HL-60 (cell line): ENCODE data around the gene COX18.

Experiments
- DNase-seq, 2 experiments: peaks; one replicate each; pipeline ENCODE4 v3.0.0-alpha.2; 2010 to 2020; ENCODE audit warnings: low read depth in 1 of 2, low spot score in 1 of 2
- H3K27ac ChIP-seq: fragments of 250-450 bp; sonication (Bioruptor Pico); replicated peaks from 2 replicates; pipeline ENCODE4 v1.5.1; 2020; ENCODE audit warnings: mild to moderate bottlenecking, moderate library complexity
- H3K27me3 ChIP-seq: fragments of 250-450 bp; sonication (Bioruptor Pico); 2 replicates; pipeline ENCODE4 v1.5.1; 2021; ENCODE audit warnings: mild to moderate bottlenecking, moderate library complexity; ENCODE audit not compliant: insufficient read depth, poor library complexity, severe bottlenecking
- H3K4me3 ChIP-seq: replicated peaks from 2 replicates; pipeline ENCODE4 v1.5.1; 2011; ENCODE audit warnings: mild to moderate bottlenecking, control low read depth, low read length; ENCODE audit not compliant: insufficient read depth
- GABPA ChIP-seq: IDR thresholded peaks from 2 replicates; pipeline ENCODE4 v1.6.1; 2012; ENCODE audit warnings: low read depth
- POLR2AphosphoS5 ChIP-seq: IDR thresholded peaks from 2 replicates; pipeline ENCODE4 v1.6.1; 2012; ENCODE audit warnings: low read depth
- SPI1 ChIP-seq: IDR thresholded peaks from 2 replicates; pipeline ENCODE4 v1.6.1; 2012; ENCODE audit warnings: low read depth, mild to moderate bottlenecking, borderline replicate concordance
- TF ChIP-seq, protein P1 (sequence below): IDR thresholded peaks from one replicate; pipeline ENCODE4 v1.5.1; 2011; ENCODE audit warnings: low read length, control low read depth, inconsistent platforms; ENCODE audit not compliant: insufficient read depth
- TF ChIP-seq, protein P2 (sequence below): IDR thresholded peaks from 2 replicates; pipeline ENCODE4 v1.6.1; 2012; ENCODE audit warnings: low read depth; ENCODE audit not compliant: insufficient replicate concordance

COX18 gene

DNA sequence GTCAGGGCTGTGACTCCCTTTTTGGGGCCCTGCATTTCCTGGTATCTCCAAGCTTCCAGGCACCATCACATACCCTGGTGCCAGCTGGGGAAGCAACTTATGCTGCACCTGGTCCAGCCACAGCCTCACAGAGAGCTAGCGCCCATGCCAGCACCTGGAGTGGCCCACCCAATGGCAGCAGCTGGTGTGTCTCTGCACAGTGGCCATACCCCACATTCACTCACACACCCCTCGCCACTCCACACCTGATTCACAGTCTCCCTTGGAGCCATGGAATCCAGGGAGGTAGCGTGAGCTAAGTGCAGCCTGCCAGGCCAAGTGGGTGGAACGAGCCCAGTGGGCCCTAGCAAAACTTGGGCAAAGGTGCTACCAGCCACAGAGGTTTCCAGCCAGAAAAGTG lies 56.8 kb downstream of the COX18 start:
- Histone ChIP-seq H3K27me3 (no peaks in the 10 kb centered on the region), H3K4me3 (no peak overlapping the region), H3K27ac (no peak overlapping the region)
- DNase-seq, result no peak
- no peak for TF ChIP-seq GABPA
- TF ChIP-seq POLR2AphosphoS5, result no peak
- no peak for TF ChIP-seq SPI1
- TF ChIP-seq, protein P1, sequence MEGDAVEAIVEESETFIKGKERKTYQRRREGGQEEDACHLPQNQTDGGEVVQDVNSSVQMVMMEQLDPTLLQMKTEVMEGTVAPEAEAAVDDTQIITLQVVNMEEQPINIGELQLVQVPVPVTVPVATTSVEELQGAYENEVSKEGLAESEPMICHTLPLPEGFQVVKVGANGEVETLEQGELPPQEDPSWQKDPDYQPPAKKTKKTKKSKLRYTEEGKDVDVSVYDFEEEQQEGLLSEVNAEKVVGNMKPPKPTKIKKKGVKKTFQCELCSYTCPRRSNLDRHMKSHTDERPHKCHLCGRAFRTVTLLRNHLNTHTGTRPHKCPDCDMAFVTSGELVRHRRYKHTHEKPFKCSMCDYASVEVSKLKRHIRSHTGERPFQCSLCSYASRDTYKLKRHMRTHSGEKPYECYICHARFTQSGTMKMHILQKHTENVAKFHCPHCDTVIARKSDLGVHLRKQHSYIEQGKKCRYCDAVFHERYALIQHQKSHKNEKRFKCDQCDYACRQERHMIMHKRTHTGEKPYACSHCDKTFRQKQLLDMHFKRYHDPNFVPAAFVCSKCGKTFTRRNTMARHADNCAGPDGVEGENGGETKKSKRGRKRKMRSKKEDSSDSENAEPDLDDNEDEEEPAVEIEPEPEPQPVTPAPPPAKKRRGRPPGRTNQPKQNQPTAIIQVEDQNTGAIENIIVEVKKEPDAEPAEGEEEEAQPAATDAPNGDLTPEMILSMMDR, result no peak
- TF ChIP-seq, protein P2, sequence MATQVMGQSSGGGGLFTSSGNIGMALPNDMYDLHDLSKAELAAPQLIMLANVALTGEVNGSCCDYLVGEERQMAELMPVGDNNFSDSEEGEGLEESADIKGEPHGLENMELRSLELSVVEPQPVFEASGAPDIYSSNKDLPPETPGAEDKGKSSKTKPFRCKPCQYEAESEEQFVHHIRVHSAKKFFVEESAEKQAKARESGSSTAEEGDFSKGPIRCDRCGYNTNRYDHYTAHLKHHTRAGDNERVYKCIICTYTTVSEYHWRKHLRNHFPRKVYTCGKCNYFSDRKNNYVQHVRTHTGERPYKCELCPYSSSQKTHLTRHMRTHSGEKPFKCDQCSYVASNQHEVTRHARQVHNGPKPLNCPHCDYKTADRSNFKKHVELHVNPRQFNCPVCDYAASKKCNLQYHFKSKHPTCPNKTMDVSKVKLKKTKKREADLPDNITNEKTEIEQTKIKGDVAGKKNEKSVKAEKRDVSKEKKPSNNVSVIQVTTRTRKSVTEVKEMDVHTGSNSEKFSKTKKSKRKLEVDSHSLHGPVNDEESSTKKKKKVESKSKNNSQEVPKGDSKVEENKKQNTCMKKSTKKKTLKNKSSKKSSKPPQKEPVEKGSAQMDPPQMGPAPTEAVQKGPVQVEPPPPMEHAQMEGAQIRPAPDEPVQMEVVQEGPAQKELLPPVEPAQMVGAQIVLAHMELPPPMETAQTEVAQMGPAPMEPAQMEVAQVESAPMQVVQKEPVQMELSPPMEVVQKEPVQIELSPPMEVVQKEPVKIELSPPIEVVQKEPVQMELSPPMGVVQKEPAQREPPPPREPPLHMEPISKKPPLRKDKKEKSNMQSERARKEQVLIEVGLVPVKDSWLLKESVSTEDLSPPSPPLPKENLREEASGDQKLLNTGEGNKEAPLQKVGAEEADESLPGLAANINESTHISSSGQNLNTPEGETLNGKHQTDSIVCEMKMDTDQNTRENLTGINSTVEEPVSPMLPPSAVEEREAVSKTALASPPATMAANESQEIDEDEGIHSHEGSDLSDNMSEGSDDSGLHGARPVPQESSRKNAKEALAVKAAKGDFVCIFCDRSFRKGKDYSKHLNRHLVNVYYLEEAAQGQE, result no peak

DNA sequence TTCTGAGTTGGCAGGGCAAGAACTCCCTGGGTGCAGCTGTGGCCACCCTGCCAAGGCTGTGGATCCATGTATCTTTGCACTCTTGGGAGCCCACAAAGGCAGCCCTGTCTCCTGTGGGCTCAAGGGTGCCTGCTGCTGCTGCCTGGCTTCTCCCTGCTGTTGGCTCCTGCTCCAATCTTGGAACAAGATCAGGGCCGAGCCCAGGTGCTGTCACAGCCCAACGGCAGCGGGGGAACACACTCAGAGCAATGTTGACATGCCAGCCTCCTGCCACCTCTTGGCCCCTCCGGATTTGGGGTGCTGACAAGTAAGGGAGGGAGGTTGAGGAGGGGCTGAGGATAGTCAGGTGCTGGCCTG lies 57.9 kb downstream of the COX18 start:
- TF ChIP-seq, protein P1, result no peak
- TF ChIP-seq POLR2AphosphoS5 (no peak), GABPA (no peak), SPI1 (no peak)
- TF ChIP-seq, protein P2, result no peak
- H3K4me3 ChIP-seq, result no peak overlapping the region
- DNase-seq, result no peak
- no peak overlapping the region for H3K27ac ChIP-seq
- H3K27me3 ChIP-seq, result no peaks in the 10 kb centered on the region

DNA sequence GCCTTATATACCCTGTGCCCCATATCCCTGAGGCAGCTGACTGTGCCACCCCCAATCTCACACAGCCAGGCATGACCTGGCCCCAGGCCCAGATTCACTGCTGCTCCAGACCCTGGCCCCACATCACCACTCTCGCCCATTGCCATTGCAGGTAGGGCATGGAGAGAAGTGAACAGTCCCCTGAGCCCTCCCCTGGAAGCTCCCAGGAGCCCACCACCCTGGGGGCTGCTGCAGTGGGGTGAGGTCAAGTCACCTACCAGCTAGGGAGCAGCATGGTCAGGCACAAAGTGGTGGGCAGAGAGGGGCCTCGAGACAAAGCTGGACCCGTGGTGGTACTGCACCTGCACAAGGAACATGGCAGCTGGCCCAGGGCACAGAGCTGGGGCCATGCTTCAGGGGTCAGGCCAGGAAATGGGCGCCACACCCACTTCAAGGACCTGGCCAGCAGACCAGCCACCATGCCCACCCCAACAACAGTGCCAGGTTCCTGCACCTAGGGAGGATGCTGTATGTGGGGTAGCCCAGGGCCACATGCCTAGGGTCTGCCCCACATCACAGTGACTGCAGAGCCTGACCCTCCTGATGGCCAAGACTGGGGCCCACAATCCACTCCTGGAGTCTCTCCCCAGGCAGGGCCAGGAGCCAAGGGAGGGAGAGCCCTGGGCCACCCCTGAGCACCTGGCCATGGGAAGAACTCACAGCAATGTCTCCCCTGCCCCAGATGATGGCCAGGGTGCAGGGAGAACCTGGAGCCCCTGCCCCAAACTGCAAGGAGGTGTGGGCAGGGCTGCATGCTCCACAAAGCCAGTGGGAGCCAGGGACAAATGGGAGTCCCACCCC lies 58.5 kb downstream of the COX18 start:
- H3K27ac ChIP-seq, result no peak overlapping the region
- TF ChIP-seq GABPA (no peak), SPI1 (no peak)
- no peaks in the 10 kb centered on the region for H3K27me3 ChIP-seq
- no peak overlapping the region for H3K4me3 ChIP-seq
- no peak for DNase-seq

DNA sequence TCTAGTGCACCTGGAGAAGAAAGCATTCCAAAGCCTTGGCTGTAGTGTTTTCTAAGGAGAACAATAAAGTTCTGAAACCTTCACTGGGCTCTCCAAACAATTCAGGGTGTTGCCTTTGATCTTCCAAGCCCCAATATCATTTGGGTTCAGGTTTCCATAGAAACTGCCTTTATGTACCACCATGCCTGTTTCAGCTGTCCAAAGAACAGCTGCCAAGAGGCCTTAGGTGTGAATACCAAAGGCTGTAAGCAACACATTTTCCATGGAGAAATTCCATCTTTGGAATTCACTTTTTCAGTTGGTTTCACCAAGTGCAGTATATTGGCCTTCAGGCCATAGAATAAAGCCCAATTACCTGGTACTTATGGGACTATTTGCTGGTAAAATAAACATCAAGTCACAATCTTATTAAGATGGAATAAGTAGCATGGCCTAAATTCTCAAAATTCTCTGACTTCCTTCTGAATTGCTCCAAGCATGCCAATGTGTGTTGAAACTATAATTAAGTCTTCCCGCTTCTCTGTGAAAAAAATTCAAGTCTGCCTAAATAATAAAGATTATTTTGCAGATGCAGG lies 61.9 kb downstream of the COX18 start:
- TF ChIP-seq POLR2AphosphoS5 (no peak), SPI1 (no peak), GABPA (no peak)
- TF ChIP-seq, protein P1, result no peak
- TF ChIP-seq, protein P2, result no peak
- DNase-seq, result no peak
- Histone ChIP-seq H3K4me3 (no peak overlapping the region), H3K27me3 (no peaks in the 10 kb centered on the region), H3K27ac (no peak overlapping the region)
